Measurements from ENCODE around the gene CYP19A1.

GRCh38 chr15:51319539-51319938, 18.9 kb downstream of the CYP19A1 start:
- no peak for TF ChIP-seq POLR2A (IDR thresholded peaks at IDR 0.05)
- no peak for TF ChIP-seq CTCF (IDR thresholded peaks at IDR 0.05)
- no peak for TF ChIP-seq POLR2AphosphoS5 (IDR thresholded peaks at IDR 0.05)

Measured in sigmoid colon (tissue), 4 donors.